Adipose tissue (tissue), 3 donors: ENCODE data around the gene GHR. TPM values are rescaled to one million over a fixed set of nuclear protein-coding genes. Genes with fewer than 3 reads are reported as not detected.

Experiments
- H3K27ac ChIP-seq: one replicate; pipeline ENCODE4 v1.5.1; 2013; ENCODE audit warnings: low read depth, low read length
- WGBS, 3 donors: extraction: QIAGEN DNeasy Blood & Tissue Kit; methylation state at CpG; one replicate each; pipeline ENCODE4 v1.1.7; 2013; 5-methylcytosine and 5-hydroxymethylcytosine counted together
- polyA plus RNA-seq, 3 donors: library from polyadenylated mRNA; stranded (reverse); fragments of 200-250 nt; gene quantifications; one replicate each; pipeline ENCODE4 v1.2.3, GENCODE V29; 2013
- donor health status: healthy with polysubstance abuse.
- donor health status: Bipolar disorder and iron deficiency.
- donor health status: healthy.

The GHR gene
- polyA plus RNA-seq, 3 donors, result 6.3 to 108 (median 49.6) TPM

GRCh38 chr5:42620579-42621216 is 197.5 kb downstream of the GHR start:
- no peak overlapping the region for H3K27ac ChIP-seq
- WGBS, 3 donors, result 72 to 76% (median 75%) methylated on average over 4 of the region's 4 CpGs

DNA sequence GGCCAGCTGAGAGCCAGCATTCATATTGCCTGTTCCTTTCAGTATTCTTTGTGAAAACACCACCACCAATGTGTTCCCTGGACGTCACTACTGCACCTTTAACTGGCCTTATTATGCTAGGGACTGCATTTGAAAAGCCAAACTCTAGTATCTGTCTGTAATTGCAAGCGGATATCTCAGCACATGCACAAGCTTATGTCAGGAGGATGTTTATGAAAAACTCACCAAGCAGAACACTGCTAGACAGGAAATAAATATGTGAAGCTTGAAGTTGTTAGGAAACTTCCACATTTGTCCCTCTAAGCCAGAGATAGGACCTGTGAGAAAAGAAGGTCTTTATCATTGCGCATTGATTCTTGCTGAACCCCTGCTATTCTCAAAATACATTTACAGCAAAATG is 198.0 kb downstream of the GHR start:
- H3K27ac ChIP-seq, result no peak overlapping the region
- 41 to 77% (median 52%) methylated on average over 3 of the region's 3 CpGs for WGBS, 3 donors

GRCh38 chr5:42621662-42622061 is 198.4 kb downstream of the GHR start:
- 9 to 42% (median 11%) methylated on average over 1 of the region's 1 CpG for WGBS, 3 donors
- no peak overlapping the region for H3K27ac ChIP-seq

- no peak overlapping the region for H3K27ac ChIP-seq
- 96 to 97% (median 97%) methylated on average over 2 of the region's 2 CpGs for WGBS, 3 donors
Measured at GRCh38 chr5:42624912-42625311, 201.7 kb downstream of the GHR start.

GRCh38 chr5:42626462-42626861 is 203.2 kb downstream of the GHR start:
- no peak overlapping the region for H3K27ac ChIP-seq
- 58 to 85% (median 76%) methylated on average over 4 of the region's 4 CpGs for WGBS, 3 donors

GRCh38 chr5:42628821-42629220 is 205.6 kb downstream of the GHR start:
- no peak overlapping the region for H3K27ac ChIP-seq
- 42 to 57% methylated on average over 1 of the region's 1 CpG; no CpG with 5 or more reads in 1 of the 3 donors for WGBS, 3 donors

GRCh38 chr5:42629284-42629683 is 206.0 kb downstream of the GHR start:
- no peak overlapping the region for H3K27ac ChIP-seq
- WGBS, 3 donors, result 93 to 100% methylated on average over 2 of the region's 2 CpGs; no CpG with 5 or more reads in 1 of the 3 donors

DNA sequence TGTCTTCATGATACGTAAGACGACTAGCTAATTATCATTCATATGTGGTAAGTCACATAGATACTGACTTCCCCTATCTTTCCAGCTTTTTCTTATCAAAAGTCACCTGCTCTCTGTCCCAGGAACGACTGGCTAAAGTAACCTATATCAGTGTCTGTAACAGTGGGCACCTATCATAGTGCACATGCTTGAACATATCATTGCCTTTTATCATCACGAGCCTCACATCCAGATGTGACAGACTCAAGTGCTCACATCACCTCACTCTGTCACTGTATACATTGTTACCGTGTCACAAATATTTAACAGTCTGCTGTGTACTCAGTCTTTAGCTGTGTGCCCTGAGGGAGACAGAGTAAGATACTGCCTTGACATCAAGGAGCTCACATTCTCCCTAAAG is 208.0 kb downstream of the GHR start:
- 30 to 69% (median 68%) methylated on average over 5 of the region's 5 CpGs for WGBS, 3 donors

GRCh38 chr5:42632354-42632900 is 209.2 kb downstream of the GHR start:
- WGBS, 3 donors, result 29 to 49% (median 39%) methylated on average over 1 of the region's 1 CpG

More for the DNA sequence above, 208.0 kb downstream of the GHR start:
- no peak overlapping the region for H3K27ac ChIP-seq

DNA sequence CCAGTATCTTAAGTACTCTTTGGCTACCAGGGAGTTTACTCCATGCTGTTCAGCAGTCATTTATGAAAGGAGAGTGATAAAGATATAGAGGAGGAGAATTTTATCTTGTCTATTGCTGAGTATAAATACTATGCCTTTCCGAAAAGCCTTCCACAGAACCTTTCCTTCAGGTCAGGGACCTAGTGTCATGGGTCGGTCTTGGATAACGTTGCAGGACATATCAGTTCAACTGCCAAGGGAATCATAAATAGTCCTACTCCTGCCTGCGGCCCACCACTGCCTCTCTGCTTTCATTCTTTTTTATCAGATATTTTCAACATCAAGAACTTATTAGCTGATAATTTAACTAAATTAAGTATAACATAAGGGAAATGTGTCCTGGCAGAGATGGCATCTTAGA is 211.3 kb downstream of the GHR start:
- WGBS, 3 donors, result 87 to 90% (median 89%) methylated on average over 4 of the region's 4 CpGs
- no peak overlapping the region for H3K27ac ChIP-seq

More at GRCh38 chr5:42632354-42632900, 209.2 kb downstream of the GHR start:
- no peak overlapping the region for H3K27ac ChIP-seq

DNA sequence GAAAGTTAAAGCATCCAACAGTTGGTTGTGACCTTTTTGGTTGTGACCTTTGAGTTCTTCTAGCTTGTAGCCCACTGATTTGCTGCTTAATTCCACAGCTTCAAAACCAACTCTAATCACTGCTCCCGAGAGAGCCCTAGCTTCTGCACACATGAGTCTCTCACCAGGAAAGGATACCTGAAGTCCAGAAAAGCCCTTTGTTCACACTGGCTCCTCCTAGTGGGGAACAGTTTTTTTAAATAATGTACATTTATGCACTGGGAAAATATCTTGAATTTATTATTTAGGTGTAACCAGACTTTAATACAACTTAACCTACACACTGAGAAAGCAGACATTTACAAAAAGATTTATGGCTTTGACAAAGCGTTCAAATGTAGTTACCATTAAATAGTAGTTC is 213.2 kb downstream of the GHR start:
- H3K27ac ChIP-seq, result no peak overlapping the region
- 66 to 80% (median 76%) methylated on average over 2 of the region's 2 CpGs for WGBS, 3 donors

DNA sequence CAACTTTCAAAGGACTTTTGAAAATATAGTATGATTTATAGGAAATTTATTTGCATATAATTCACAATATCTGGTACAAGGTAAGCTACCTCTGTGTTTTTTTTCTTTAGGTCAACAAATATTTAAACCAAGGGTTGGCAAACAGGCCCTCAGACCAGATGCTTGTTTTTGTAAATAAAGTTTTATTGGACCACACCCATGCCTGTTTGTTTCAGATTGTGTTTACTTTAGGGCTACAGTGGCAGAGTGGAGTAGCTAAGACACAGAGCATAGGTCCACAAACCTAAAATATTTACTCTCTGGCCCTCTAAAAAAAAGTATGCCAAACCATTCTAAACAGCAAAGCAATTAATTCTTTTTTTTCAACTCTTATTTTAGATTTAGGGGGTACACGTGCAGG is 213.7 kb downstream of the GHR start:
- WGBS, 3 donors, result 75 to 95% (median 93%) methylated on average over 1 of the region's 1 CpG
- no peak overlapping the region for H3K27ac ChIP-seq

GRCh38 chr5:42638972-42639371 is 215.7 kb downstream of the GHR start:
- 81 to 92% (median 90%) methylated on average over 3 of the region's 3 CpGs for WGBS, 3 donors
- H3K27ac ChIP-seq, result no peak overlapping the region

DNA sequence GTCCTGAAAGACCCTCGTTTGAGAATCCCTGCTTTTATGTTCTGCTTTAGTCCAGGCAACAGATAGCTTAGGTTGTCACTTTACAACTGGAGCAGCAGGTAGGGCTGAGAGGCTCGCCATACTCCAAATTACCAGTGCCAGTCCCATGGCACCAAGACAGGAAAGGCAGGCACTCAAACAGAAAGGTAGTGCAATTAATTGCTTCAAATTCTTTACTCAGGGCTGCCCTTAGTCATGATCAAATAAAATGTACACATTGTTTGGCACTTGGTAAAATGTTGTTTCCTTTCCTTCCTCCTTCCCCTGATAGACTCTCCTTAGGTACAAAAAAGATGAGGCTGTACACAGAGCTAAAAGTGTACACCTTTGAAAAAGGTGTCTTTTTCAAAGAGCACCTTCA is 217.6 kb downstream of the GHR start:
- WGBS, 3 donors, result 85 to 95% (median 87%) methylated on average over 2 of the region's 2 CpGs
- H3K27ac ChIP-seq, result no peak overlapping the region

GRCh38 chr5:42641336-42642005 is 218.2 kb downstream of the GHR start:
- no peak overlapping the region for H3K27ac ChIP-seq
- WGBS, 3 donors, result 92 to 95% (median 93%) methylated on average over 4 of the region's 4 CpGs

GRCh38 chr5:42642006-42642405 is 218.8 kb downstream of the GHR start:
- H3K27ac ChIP-seq, result no peak overlapping the region
- WGBS, 3 donors, result 90 to 95% (median 93%) methylated on average over 4 of the region's 4 CpGs

DNA sequence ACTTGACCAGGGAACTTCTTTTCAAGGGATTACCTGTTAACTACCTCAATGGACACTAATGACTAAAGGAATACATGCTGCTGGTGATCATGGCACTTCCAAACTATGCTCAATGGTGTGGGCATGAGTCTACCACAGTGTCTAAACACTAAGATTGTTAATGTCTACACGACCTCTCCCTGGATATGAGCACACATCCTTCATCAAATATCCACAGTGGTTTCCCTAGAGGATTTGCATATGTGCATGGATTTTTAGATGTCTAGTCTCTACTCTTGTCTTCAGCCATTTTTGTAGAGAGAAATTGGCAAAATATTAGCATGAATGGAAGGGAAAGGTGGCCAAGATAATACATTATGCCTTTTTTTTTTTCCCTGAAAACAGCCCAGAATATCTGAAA is 220.1 kb downstream of the GHR start:
- no peak overlapping the region for H3K27ac ChIP-seq
- WGBS, 3 donors, result 69 to 83% (median 76%) methylated on average over 1 of the region's 1 CpG

DNA sequence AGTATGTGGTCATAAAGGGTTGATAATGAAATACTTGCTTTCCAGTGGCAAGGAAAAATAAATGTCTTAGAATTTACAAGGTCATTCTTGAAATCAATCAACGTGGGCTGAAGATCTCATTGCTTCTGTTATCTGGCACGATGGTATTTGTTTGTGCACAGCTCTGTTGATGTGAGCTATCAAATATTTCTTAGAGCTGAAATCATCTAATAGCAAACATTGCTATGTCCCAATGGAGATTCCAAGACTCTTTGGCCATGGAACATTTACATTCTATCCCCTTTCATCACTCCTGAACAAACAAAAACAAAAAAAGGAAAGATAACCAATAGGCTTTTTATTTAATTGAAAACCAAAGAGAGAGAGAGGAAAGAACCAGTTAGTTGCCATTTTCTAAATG is 221.9 kb downstream of the GHR start:
- WGBS, 3 donors, result 28 to 62% (median 53%) methylated on average over 2 of the region's 2 CpGs
- H3K27ac ChIP-seq, result no peak overlapping the region

DNA sequence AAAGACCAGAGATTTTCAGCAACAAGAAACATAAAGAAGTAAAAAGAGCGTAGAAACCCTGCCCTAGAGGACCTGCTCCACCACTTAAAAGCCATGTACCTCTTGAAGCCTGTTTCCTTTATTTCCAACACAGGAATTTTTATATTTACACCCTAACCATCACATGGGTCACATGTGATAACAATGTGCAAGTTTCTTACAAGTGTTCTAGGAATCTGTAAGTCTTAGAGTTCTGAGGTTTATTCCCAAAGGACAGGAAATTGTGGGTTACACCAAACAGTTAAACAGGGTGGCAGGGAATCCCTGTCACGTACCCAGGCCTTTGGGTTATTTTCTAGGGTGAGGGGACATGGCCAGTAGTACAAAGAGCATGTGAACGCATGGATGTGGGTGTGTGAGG is 224.8 kb downstream of the GHR start:
- WGBS, 3 donors, result 66 to 78% (median 78%) methylated on average over 3 of the region's 3 CpGs
- H3K27ac ChIP-seq, result no peak overlapping the region

DNA sequence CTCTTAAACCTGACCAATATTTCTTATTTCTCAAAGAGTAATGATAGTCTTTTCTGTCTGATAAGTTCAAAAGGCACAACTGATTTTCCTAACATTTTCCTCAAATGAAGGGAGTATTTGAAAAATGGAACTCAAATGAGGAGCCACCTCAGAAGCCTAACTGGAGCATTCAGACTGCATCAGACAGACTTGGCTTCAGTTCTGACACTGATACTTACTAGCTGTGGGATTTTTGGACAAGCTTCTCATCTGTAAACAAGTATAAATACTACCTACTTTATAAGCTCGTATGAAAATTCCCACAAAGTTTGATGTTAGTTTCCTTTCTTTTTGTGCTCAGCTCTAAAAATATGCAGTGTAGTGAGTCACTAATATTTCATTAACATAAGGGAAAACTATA is 225.7 kb downstream of the GHR start:
- 43 to 61% (median 46%) methylated on average over 1 of the region's 1 CpG for WGBS, 3 donors
- H3K27ac ChIP-seq, result no peak overlapping the region
